Measurements from ENCODE around the gene RASEF.
"Not testable (repeated sequence)": the region's sequence is repeated elsewhere in the genome, so short reads cannot be mapped to it uniquely, and the experiment has no call there.

Gene RASEF

GRCh38 chr9:82968388-82968787 lies 94.6 kb downstream of the RASEF start:
- DNase-seq = no peak

GRCh38 chr9:82961504-82962125 lies 101.3 kb downstream of the RASEF start:
- DNase-seq = peak; percentile 57

- DNase-seq = peak; percentile 44
Measured at GRCh38 chr9:82957529-82958379, 105.2 kb downstream of the RASEF start.

GRCh38 chr9:82949203-82949602 lies 113.7 kb downstream of the RASEF start:
- no peak for DNase-seq

- no peak for DNase-seq
Measured at GRCh38 chr9:82940376-82940775, 122.6 kb downstream of the RASEF start.

GRCh38 chr9:82939451-82939850 lies 123.5 kb downstream of the RASEF start:
- no peak for DNase-seq

- no peak for DNase-seq
Measured at GRCh38 chr9:82938426-82939218, 124.3 kb downstream of the RASEF start.

GRCh38 chr9:82936561-82936960 lies 126.4 kb downstream of the RASEF start:
- not testable (repeated sequence) for DNase-seq

- DNase-seq = no peak
Measured at GRCh38 chr9:82934949-82935348, 128.0 kb downstream of the RASEF start.

- DNase-seq = not testable (repeated sequence)
Measured at GRCh38 chr9:82934025-82934424, 128.9 kb downstream of the RASEF start.

- DNase-seq = no peak
Measured at GRCh38 chr9:82930116-82930515, 132.8 kb downstream of the RASEF start.

All from NCI-H526 treated with DMSO at 0.1 percent for 48 hours (cell line).